HG02885 (cell line): Measurements from ENCODE around the gene ADAMTS17.

ENCODE experiments used
- ATAC-seq: cut with Tn5 transposase; IDR thresholded peaks from one replicate; pipeline ENCODE4 v1.9.1; 2021; ENCODE audit warnings: mild to moderate bottlenecking; ENCODE audit not compliant: unreplicated experiment, poor library complexity

The ADAMTS17 gene

DNA sequence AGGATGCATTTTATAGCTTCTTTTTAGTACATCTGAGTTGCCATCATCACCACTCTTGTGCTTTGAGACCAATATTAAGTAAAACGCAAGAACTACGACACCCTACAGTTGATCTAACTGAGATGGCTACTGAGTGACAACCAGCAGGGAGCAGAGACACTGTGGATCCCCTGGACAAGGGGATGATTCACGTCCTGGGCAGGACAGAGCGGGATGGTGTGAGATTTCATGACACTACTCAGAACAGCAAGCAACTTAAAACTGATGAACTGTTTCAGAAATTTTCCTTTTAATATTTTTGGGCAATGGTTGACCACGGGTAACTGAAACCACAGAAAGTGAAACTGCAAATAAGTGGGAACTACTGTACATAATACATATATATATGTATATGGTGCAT is 299.2 kb downstream of the ADAMTS17 start:
- no peak for ATAC-seq

DNA sequence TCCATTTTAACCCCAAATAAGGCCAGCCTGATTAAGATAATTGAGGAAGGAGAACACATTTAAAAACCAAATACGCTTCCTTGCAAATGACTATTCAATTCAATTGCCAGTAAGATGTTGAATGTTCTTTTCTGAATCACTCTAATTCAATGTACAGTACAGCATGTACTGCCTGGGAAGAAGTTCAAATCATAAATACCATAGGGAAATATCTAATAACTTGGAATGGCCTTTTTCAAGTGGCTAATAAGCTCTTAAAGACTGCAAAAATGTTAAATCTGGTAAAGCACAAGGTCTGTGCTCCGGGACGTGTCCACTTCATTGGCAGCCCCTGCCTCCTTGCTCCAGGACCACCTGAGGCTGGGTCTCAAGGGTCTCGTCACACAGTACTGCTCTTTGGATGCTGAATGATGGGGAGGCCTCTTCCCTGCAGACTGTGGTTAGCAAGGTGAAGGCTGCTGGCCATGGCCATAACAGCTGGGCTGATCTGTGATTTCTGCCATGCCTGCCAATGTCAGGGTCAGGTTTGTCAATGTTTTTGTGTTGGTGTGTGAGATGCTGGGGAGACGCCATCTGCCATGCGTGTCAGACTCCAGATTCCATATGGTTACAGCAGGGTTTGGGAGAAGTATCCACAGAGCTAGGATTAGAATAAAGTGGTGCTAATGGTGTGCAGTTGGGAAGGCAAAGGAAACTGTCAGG is 300.5 kb downstream of the ADAMTS17 start:
- no peak for ATAC-seq

DNA sequence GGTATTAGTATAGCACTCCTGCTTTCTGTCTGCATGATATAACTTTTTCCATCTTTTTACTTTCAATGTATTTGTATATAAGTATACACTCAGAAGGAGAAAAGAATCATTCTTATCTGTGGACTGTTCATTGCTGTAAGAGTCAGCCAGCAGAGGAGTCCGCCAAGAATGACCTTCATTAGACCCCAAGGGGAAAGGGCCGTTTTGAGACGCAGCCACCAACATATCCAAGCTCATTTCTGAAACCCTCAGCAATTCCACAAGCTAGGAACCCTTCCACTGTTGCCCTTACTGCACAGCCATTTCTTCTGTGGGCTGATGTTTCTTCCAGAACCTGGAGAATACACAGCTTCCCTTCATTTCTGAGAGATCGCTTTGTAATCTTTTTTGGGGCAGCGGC is 301.8 kb downstream of the ADAMTS17 start:
- ATAC-seq: no peak

DNA sequence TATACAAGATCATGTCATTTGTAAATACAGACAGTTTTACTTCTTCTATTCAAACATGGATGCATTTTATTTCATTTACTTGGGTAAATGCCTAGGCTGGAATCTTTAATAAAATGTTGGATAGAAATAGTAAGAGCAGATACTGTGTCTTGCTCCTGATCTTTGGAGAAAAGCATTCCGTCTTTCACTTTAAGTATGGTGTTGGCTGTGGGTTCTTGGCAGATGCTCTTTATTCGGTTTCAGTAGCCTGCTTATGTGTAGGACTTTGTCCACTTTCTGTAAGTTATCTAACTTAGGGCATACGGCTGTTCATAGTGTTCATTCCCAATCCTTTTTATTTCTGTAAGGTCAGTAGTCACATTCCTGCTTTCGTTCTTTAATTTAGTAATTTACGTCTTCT is 303.0 kb downstream of the ADAMTS17 start:
- ATAC-seq: no peak

DNA sequence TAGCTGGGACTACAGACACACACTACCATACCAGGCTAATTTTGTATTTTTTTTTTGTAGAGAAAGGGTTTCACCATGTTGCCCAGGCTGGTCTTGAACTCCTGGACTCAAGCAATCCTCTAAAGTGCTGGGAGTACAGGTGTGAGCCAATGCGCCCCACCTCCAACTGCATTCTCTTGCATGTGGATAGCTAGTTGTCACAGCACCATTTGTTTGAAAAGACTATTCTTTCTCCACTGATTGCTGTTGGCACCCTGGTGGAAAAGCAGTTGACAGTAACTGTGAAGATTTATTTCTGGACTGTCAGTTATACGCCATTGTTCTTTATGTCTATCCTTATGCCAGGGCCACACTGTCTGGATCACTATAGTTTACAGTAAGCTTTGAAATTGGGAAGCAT is 303.9 kb downstream of the ADAMTS17 start:
- no peak for ATAC-seq

DNA sequence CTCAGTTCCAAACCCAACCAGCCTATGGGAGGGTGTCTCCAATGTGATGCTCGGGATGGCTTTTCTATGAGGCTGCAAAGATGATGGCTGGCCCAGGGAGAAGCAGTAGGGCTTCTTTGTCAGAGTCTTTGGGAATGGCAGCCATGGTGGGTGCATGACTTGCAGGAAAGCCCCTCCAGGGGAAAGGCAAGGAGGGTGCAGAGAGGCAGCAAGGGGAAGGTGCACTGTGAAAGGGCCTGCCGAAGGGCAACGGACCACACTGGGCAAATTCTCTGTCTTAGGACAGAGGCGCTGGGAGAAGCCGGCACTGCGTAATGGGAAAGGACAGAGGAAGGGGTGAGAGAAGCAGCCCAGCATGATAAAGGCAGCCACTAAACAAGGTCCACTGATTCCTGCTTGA is 305.8 kb downstream of the ADAMTS17 start:
- ATAC-seq: no peak

DNA sequence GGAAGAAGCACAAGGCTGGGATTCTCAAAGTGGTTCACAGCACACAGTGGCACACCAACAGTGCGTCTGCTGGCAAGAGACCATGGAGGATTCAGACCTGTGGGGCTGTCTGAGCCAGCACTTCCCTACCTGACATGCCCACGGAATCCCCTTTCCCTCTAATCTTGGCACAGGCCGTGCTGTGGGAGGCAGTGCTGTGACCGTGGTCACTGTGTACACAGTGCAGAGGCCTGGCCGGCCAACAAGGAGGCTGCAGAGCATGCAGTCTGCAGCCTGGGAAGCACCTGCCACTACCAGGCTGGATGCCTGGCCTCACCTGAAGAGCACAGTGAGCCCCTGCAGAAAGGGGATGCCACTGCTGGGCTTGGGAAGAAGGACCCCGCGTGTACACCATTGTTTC is 307.6 kb downstream of the ADAMTS17 start:
- ATAC-seq: no peak

DNA sequence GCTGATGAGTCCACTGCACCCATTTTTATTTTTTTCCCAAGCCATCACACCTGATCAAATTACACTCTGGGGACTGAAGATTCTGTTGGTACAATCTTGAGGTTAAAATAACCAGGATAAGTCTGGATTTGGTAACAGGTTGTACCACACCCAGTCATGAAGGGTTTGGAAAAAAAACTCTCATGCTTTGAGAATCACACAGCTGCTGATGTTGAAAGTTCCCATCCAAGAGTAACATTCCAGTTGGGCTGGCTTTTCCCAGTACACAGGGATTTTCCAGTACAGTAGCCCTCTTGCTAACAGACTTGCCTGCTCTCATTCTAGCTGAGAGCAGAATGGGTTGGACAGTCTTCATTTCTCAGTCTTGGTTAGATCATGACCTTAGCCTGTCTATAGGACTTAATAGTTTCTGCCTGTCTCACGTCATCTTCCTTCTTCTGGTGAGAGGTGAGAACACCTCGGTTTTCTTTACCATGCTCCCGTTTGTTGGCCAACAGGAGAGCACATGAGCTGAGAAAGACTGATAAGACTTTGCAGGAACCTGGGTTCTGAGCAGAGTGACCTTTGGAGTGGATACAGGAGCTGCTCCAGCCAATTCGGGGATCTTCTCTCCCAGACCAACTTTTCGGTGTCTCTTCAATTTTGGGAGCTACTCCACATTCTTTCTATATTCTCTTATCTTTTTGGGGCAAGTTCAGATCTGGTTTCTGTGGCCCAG is 308.5 kb downstream of the ADAMTS17 start:
- ATAC-seq: no peak

DNA sequence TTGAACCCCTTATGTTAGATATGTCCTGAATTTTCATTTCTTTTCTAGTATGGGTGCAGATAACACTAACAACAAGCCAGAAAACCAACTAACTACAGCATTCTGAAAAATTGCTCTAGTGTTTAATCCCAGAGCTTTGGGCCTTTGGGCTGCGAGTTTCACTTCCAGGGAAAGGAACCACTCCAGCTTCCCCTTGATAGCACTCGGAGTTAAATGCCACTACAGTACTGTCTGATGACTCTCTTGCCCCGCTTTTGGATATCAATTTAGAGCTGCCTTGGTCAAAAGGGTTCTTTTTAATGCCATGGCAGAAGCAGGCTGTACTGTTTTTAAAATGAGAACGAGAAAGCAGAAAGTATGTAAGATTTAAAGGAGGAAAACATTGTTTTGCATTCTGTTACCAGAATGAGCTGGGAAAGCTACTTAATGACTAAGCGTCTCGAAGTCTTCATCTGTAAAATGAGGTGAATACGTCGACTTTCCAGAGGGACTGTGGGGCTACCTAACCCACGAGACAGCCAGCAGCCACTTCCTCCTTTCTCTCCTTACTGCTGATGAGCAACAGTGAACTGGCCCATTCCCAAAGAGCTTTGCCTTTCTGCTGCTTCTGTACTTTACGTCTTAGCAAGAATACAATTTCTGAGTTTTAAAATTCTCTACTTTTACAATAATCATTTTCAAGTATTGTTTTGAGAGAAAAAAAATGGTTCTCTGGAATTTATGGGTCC is 309.3 kb downstream of the ADAMTS17 start:
- no peak for ATAC-seq

DNA sequence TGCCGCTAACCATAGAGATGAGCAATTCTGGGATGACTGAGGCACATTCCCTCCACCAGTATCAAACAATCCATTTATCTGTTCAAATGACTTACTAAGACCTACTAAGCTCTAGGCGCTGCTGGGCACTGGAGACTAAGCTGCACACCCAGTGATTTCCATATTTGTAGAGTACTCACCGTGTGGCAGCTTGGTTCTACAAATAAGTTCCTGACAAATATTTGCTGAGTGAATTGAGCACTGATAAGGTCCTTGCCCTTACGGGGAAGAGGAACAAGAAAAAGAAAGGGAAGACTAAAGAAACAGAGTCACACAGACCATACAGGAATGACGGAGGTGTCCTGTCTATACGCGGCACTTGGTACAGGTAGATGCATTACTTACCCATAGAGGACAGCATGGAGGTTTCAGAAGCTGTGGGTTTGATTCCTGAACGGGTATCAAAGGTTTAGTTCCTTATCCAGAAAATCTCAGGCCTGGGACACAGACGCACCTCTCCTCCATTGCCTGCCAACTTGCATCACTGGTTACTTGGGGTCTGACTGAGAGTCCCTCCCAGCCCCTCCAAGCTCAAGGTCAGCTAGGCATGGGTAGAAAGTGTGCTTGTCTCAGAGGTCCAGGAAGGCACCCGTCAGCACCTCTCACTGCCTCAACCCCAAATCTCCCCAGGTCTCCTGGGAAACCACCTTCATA is 310.0 kb downstream of the ADAMTS17 start:
- ATAC-seq: no peak

DNA sequence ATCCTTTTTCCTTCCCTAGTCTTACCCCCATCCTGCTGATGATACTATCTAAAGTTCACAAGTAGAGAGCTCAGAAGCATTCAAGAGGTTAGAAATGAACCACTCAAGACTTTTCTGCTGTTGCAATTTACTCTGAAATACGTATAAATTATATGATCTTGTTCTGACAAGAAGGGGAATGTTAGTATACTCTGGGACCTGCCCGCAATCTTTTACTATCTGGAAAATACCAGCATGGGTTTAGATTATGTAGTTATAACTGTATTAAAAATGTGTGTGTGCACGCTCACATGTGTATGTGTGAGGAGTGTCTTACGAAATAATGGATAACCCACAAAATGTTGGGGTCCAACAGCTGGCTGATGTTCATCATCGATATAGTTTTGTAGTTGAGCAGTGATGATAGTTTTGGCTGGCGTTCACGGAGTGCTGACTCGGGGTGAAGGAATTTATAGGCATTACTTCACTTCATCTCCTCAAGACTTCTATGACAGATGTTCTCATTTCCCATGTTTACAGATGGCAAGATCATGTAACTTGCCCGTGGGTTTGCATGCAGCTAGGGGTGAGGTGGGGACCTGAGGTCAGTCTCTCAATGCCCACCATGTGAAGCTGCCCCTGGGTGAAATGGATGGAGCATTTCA is 311.1 kb downstream of the ADAMTS17 start:
- ATAC-seq: no peak

DNA sequence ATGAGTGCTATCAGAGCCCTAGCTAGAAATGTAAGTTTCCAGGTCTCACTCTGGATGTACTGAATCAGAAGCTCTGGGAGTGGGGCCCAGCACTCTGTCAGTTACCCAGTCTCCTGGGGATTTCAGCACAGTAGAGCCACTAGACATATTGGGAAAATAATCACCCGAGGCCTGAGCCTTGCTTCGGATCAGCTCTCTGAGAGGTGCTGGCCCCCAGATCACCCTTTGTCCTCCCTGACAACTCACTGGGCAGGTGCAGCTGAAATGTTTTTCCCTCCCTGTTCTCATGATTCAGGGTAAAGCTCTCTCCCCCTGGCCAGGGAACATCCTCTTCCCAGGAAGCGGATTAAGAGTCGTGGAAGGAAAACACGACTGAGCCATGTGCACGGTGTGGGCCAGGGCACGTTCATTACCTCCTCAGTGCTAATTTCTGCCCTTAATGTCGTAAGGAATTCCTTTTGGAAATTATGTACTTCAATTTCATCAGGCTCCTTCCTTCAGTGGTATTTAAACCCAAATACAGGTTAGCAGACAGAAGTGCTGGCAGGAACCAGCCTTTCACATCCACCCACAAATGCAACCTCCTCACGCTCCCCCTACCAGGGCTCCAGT is 311.8 kb downstream of the ADAMTS17 start:
- ATAC-seq: no peak

DNA sequence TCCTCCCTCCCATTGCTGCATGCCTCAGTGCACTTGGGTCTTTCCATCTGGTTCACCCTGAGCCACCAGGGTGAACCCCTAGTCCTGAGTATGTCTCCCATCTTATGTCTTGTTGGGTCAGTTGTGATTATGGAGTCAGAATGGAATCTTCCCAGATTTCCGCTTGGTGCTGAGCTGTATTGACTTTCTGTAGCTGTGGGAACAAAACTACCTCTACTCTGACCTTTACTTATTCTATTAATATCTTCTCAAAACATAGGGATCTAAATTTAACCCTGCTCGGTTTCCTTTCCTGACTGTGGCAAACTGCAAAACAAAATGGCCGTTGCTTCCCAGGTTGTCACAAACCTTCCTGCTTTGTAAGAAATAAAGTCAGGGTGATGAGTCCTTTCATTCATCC is 312.7 kb downstream of the ADAMTS17 start:
- no peak for ATAC-seq

DNA sequence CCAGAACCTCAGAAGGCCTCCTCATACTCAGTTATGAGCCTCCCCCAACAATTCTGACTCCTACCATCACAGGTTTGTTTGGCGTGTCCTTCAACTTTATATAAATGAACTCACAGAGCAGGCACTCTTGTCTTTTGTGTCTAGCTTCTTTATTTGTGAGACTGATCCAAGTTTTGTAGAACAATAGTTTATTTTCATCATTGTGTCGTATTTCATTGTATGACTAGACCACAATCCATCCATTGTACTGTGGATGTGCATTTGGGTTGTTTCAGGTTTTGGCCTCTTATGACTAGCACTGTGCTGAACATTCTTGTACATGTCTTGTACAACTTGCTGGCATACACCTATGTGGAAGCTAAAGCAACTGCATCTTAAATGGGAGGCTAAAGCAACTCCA is 315.7 kb downstream of the ADAMTS17 start:
- no peak for ATAC-seq

DNA sequence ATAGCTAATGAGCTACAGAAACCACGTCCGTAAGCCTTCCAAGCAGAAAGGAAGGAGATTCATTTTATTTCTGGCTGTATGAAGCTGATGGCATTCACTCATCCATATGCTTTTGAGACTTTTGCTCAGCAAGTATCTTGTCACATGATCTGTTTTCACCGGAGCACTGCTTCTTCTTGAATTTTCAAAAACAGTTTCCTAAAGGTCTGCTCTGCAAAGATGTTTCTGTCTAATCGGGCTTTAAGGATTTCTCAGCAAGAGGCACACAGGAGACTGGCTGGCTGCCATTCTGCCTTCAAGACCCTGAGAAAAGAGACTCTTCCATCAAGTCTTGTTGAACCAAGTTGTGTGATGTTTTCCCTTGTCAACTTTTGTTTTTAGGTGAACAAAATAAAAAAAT is 319.0 kb downstream of the ADAMTS17 start:
- no peak for ATAC-seq

DNA sequence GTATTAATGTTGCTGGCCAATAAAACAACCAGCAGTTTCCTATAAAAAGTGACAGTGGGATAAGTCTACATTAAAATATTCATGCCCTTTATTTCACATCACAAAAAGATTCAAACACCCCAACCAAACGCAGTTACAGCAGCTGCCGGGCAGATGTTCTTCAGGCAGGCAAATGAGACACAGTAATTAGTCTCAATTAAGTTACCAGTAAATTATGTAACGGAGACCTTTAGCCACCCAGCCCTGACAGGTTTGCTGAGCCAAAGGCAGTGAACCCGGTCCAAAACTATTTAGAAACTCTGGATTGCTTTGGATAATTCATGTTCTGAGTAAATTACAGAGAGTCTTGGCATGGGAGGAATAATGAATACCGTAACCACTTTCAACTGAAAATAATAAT is 319.4 kb downstream of the ADAMTS17 start:
- ATAC-seq: no peak

DNA sequence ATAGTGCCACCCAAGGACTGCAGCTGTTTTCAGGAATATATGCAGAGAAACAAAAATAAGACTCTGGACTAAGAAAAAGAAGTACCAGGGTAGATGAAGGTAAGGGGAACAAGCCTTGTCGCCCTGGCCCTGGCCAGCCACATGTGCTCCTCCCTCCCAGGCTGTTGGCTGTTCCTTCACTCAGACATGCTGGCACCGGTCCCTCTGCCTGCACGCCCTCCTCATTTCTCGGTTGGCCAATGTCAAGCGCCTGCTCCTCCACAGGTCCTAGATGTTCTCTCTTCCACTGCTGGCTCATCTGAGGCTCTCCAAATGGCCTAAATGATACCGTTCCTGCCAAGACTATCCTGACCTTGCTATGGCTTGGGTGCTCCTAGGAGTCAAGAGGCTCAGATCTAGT is 320.1 kb downstream of the ADAMTS17 start:
- ATAC-seq: no peak

DNA sequence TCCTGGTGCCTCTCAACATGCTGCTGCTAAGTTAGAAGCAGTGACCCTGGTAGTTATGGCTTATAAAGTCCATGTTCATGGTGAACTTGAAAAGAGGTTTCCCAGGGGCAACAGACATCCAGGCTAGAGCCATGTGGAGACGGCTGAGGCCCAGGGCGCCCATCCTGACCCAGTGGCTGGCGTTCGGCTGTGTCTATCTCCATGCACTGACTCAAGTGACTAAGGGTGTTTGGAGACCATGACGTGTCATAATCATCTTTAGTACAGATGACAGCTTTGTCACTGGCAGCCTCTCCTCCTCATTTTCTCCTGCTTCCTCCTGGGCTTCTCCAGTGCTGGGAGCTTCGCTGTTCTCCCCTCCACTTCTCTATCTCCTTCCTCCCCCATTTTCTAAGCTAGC is 321.2 kb downstream of the ADAMTS17 start:
- no peak for ATAC-seq

DNA sequence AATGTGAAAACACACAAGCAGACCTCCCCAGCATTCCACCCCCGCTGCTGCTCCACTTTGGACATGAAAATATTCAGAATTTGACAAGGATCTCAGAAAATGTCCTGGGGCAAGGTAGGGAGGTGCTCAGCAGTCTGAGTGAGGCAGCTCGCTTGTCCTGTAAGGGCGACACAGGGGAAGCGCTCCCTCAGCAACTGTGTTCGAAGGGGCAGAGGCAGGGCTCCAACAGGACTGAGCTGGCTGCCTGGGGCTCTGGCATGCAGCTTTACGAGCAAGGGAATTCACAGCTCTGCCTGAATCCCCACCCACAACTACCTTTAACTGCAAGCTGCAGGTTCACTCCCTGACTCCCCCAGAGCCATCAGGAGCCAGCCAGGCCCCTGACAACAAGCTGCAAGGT is 321.6 kb downstream of the ADAMTS17 start:
- no peak for ATAC-seq

DNA sequence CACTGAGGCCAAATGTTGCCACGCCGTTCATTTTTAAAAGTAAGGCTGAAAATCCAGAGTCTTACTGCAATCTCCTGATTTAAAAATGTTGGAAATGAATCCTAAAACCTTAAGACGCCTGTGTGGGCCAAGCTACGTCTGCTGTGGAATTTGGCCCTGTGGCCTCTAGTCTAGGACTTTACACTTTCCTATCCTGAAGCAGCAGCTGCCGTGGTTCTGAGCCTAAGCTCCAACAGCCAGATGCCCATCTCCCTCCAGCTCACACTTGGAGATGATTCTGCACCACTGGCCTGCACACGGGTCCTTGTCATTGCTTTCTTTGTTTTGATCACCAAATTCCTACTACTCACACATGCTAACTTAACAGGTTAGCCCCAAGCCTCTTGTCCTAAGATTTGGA is 322.2 kb downstream of the ADAMTS17 start:
- ATAC-seq: no peak
